SIG-M5 treated with dmso at 0.1 percent for 504 hours (cell line): ENCODE results near the gene ARHGEF26.

Source experiments
- DNase-seq: peaks from one replicate; lab custom pipeline; 2025; ENCODE audit not compliant: unreplicated experiment; lab: John Stamatoyannopoulos, UW

Gene ARHGEF26

DNA sequence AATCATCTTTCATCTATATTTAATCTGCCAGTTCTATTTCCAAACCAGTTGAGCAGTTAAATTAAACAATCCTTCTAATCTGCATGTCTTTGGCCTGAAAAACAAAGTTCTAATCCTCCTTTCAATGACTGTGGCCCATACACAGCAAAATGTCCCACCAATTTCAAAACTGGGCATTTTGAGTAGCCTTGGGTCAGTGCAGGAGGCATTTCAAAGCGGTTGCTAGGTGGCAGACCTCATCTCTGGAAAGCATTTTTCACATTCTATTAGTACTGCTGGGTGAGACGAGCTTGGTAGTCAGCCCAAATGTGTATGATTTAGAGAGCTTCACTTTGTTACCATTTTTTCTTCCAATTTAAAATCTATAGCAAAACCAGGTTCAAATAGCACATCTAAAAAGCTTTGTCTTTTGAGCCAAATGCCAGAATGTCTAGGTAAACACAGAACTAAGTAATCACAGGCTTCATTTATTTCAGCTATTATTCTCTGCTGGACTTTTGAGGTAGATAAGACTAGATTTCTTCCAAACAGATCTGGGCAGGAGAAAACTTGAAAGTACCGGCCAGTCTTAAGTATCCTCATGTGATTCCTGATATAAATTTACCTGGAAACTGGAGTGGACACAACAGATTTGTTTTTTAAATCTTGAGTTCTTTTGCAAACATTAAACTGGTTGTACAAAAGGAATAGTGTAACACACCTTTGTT, 8.9 kb upstream of the ARHGEF26 start:
- DNase-seq: no peak

DNA sequence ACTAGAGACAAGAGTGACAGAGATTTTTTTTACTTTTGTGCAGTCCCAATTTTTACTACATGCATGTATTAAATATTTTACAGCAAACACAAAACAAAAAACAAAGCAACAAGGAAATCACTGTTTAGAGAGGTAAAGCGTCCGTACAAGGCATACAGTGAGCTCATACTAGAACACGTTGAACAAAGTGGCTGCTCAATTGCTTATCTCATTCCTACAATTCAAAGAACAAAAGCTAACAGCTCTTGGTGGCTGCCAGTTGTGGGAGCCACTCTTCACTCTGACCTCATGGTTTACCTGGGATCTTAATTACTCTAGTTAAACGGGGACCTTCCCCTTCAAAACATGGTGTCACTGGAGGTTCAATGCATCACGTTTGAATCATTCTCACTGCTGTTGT, 7.6 kb upstream of the ARHGEF26 start:
- no peak for DNase-seq

GRCh38 chr3:154115332-154115731, 5.9 kb upstream of the ARHGEF26 start:
- no peak for DNase-seq

DNA sequence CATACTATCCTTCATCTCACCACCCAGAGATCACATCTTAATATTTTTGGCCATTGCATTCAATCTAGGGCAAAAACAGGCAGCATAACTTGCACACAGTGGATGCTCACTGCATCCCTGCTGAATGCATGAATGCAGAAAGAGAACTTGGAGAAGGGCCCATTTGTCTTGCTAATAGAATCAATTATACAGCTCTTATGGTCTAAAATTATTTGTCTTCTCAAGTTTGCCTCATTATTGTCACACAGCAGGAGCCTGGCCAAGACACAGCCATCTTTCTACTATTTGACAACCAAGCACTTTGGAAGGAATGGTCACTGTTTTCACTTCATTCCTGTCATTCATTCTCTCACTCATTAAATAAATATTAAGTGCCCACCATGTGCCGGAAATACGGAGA, 1.2 kb upstream of the ARHGEF26 start:
- no peak for DNase-seq

GRCh38 chr3:154121701-154122551, 736 bp downstream of the ARHGEF26 start:
- peak; percentile 10 for DNase-seq

- DNase-seq: no peak
Observed at GRCh38 chr3:154122552-154122911, 1.3 kb downstream of the ARHGEF26 start.

- no peak for DNase-seq
Observed at GRCh38 chr3:154122912-154123559, 1.8 kb downstream of the ARHGEF26 start.

DNA sequence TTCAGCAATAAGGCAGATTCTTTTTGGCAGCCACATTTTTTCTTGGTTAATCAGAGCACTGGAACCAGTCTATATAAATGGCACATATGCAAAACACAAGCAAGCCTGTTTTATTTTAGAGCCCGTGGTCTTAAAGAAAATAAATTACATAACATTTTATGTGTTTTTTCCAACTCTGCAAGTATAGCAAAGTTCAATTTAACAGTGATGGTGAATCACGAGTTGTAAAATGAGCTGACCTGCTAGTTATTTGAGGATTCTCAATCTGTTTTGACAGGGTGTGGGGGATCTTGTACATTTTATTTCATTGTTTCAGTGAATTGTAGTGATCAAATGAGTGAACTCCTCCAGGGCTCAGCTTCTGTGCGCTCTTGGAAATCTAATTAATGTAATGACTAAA, 2.7 kb downstream of the ARHGEF26 start:
- DNase-seq: no peak

- DNase-seq: no peak
Observed at GRCh38 chr3:154125378-154126030, 4.3 kb downstream of the ARHGEF26 start.

GRCh38 chr3:154126651-154127050, 5.5 kb downstream of the ARHGEF26 start:
- DNase-seq: peak; percentile 18

GRCh38 chr3:154129625-154130024, 8.4 kb downstream of the ARHGEF26 start:
- DNase-seq: no peak

GRCh38 chr3:154130540-154130939, 9.3 kb downstream of the ARHGEF26 start:
- DNase-seq: no peak

- DNase-seq: no peak
Observed at GRCh38 chr3:154131830-154132229, 10.6 kb downstream of the ARHGEF26 start.

GRCh38 chr3:154132777-154133375, 11.7 kb downstream of the ARHGEF26 start:
- peak; percentile 27 for DNase-seq

GRCh38 chr3:154135511-154136173, 14.5 kb downstream of the ARHGEF26 start:
- no peak for DNase-seq

GRCh38 chr3:154137036-154137435, 15.8 kb downstream of the ARHGEF26 start:
- DNase-seq: no peak

DNA sequence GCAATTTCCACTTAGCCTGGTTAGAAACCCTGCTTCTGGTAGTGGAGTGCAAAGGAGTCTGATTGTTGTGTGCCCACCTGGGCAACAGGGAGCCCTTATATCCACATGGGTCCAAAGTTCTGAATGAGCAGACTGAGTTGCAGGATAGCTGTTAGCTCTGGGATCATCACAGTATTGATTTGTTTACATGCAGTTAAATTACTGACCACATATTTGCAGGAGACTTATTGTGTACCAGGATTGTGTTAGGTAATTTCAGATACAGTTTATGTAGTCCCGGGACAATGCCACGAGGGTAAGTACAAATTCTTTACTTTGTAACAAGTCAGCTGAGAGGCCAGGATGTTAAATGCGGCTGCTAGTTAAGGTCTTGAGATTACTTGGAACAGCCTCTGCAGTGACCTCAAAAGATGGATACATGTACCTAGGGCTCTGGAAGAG, 18.8 kb downstream of the ARHGEF26 start:
- no peak for DNase-seq

GRCh38 chr3:154142608-154143007, 21.4 kb downstream of the ARHGEF26 start:
- no peak for DNase-seq

DNA sequence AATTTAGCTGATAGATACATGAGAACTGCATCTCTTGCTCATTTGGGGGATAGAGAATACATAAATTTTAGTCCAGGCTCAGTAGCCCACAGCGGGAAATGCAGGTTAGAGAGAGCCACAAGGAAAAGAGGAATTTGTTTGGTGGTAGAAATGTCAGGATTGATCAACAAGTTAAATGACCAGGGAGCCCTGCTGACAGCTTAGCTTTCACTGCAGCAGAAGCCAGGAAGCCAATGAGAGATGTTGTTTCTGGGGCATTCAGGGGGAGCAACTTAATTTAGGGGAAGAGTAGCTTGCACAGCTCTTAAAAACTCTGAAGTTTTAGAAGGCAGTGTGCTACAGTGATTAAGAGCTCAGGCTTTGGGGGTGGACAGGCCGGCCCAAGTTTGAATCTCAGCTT, 22.7 kb downstream of the ARHGEF26 start:
- DNase-seq: no peak

DNA sequence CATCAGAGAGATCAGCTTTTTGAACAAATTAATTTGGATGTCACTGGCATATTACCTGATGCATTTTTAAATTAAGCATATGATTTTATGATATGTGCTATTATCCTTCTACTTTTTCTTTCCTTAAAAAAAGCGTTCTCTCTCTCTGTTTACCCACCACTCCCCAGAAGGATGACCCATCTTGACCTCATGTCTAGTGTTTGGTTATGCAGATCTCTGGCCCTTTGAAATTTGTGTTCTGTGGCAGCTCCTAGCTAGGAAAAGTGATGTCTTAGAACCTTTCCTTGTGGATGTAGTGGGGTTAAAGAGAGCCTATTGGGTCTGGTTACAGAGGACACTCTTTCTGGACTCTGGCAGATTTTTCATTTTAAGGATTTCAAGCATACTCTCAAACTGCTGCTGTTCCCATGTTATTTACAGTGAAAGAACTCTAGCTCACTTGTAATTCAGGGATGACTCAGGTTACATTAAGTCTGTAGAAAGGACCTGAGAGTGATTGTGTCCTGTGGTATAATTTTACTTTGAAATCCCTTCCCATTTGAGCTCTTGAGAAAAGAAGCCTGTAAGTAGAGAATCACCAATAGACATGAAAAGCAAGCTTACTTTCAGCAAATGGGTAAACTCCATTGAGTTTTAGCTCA, 23.8 kb downstream of the ARHGEF26 start:
- DNase-seq: no peak
